ENCODE results near the gene NEAT1. TPM values are rescaled to one million over a fixed set of nuclear protein-coding genes. Genes with fewer than 3 reads are reported as not detected.

The NEAT1 gene
- total and polyA plus RNA-seq, 2 of the 8 experiments (the other 6 are each of a cell fraction or from before 2014, with no cell fraction given): 2.4 to 10.7 TPM

DNA sequence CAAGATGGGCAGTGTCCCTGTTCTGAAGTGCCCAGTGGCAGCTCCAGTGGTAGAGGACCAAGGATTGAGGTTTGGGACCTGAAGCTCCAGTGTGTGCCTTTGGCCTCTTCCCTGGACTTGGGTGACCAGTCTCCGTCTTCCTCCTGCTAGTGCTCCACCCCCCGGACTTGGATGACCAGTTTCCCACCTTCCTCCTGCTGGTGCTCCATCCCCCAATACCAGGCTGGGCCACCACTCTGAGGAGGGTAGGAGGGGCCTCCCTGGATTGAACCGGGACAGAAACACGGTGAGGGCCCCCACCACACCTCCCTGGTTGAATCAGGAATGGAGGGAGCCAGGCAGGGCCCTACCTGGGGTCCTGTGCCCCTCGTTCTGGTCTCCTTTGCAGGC lies 10.9 kb upstream of the NEAT1 start:
- no peak overlapping the region for H2AFZ ChIP-seq (ENCODE audit: low read length)
- TF ChIP-seq TCF12 (IDR thresholded peaks at IDR 0.05; ENCODE audit: low read depth, low read length) (no peak), HDAC2 (IDR thresholded peaks at IDR 0.05; ENCODE audit: borderline replicate concordance in 1 of 2, low read depth in 2 of 2, low read length in 2 of 2) (no peak), MAFK (IDR thresholded peaks at IDR 0.05; ENCODE audit: low read depth, low read length) (no peak), PHF8 (conservative IDR thresholded peaks at IDR 0.05; ENCODE audit: low read depth, low read length) (no peak), EZH2 (IDR thresholded peaks at IDR 0.05; ENCODE audit: low read depth, low read length, severe bottlenecking) (no peak), RNF2 (IDR thresholded peaks at IDR 0.05; ENCODE audit: borderline replicate concordance, low read depth, low read length, missing control alignments, poor library complexity, severe bottlenecking) (no peak), JUN (IDR thresholded peaks at IDR 0.05; ENCODE audit: low read depth, low read length) (no peak), RAD21 (IDR thresholded peaks at IDR 0.05 in 1 of 2, conservative IDR thresholded peaks at IDR 0.05 in 1 of 2; ENCODE audit: low read depth in 2 of 2, low read length in 2 of 2) (no peak), EGR1 (IDR thresholded peaks at IDR 0.05; ENCODE audit: borderline replicate concordance, low read depth, low read length) (no peak), CBX8 (IDR thresholded peaks at IDR 0.05; ENCODE audit: borderline replicate concordance, low read depth, low read length) (no peak), CEBPB (IDR thresholded peaks at IDR 0.05; ENCODE audit: low read depth, low read length) (no peak), GTF2F1 (IDR thresholded peaks at IDR 0.05; ENCODE audit: borderline replicate concordance, low read depth, low read length) (no peak)

More for the DNA sequence above, 10.9 kb upstream of the NEAT1 start:
- CTCF ChIA-PET (ENCODE audit: partially characterized antibody): interaction anchor here (0.6 to 22.8 kb wide), 10 partner anchors 11 to 587 kb away, joined by 3 to 430 read pairs (median 3); no protein-coding TSS in a partner anchor
- Histone ChIP-seq H4K8ac (ENCODE audit: extremely low read depth, insufficient read depth, low read length) (no peak overlapping the region), H3K4me2 (ENCODE audit: insufficient read depth in 1 of 2, low read depth in 2 of 2, low read length in 2 of 2) (no peak overlapping the region), H4K20me1 (replicated peaks in 1 of 2; ENCODE audit: control insufficient read depth in 1 of 2, insufficient read depth in 2 of 2, low read length in 2 of 2) (peaks cover 0 to 8% of the 10 kb centered on the region in 2 experiments), H3K14ac (ENCODE audit: insufficient read length) (no peak overlapping the region), H3K4me3 (ENCODE audit: extremely low read depth in 1 of 4, insufficient read depth in 2 of 4, low read depth in 3 of 4, low read length in 4 of 4) (no peak overlapping the region), H3K23me2 (ENCODE audit: low read depth, low read length) (no peaks in the 10 kb centered on the region), H4K91ac (replicated peaks; ENCODE audit: insufficient read length, low read length) (no peak overlapping the region), H2BK5ac (ENCODE audit: low read depth, low read length) (no peak overlapping the region), H3K4me1 (replicated peaks in 1 of 4; ENCODE audit: control insufficient read depth in 3 of 4, insufficient read depth in 4 of 4, low read length in 3 of 4) (peaks cover 0 to 8% (median 3%) of the 10 kb centered on the region in 4 experiments; a peak in 4 of 7 replicates), H2BK20ac (ENCODE audit: low read length) (no peak overlapping the region), H3K23ac (ENCODE audit: insufficient read length) (no peak overlapping the region), H3K56ac (replicated peaks; ENCODE audit: insufficient read length, low read depth, low read length) (no peak overlapping the region), H3K79me1 (ENCODE audit: low read depth, low read length) (no peaks in the 10 kb centered on the region), H2BK120ac (replicated peaks; ENCODE audit: low read depth, low read length) (no peak overlapping the region), H3K36me3 (ENCODE audit: control insufficient read depth in 2 of 4, insufficient read depth in 4 of 4, low read length in 3 of 4) (peaks cover 0 to 6% (median 3%) of the 10 kb centered on the region in 4 experiments; a peak in 2 of 8 replicates), H3K9ac (replicated peaks in 1 of 4; ENCODE audit: extremely low read depth in 1 of 4, low read depth in 3 of 4, low read length in 3 of 4) (no peak overlapping the region), H3K27me3 (replicated peaks in 1 of 4; ENCODE audit: control insufficient read depth in 3 of 4, extremely low read depth in 1 of 4, insufficient read depth in 3 of 4, low read length in 3 of 4) (no peaks in the 10 kb centered on the region), H2BK15ac (ENCODE audit: low read length) (no peak overlapping the region), H3K18ac (ENCODE audit: extremely low read depth, low read length) (no peak overlapping the region), H2BK12ac (ENCODE audit: low read depth, low read length) (no peak overlapping the region), H3K79me2 (ENCODE audit: control insufficient read depth in 1 of 2, insufficient read depth in 2 of 2, low read length in 2 of 2) (no peaks in the 10 kb centered on the region), H2AK5ac (ENCODE audit: low read depth, low read length) (no peak overlapping the region), H3K27ac (ENCODE audit: low read depth, low read length) (no peak overlapping the region), H3K4ac (replicated peaks; ENCODE audit: insufficient read length, low read depth, low read length) (no peak overlapping the region), H4K5ac (ENCODE audit: insufficient read length, low read depth, low read length) (no peak overlapping the region), H3K9me3 (ENCODE audit: insufficient read depth in 2 of 2, low read depth in 1 of 2, low read length in 1 of 2) (no peaks in the 10 kb centered on the region)
- DNase-seq (ENCODE audit: low read depth in 1 of 2, low spot score in 2 of 2) (no peak), FAIRE-seq (no peak)
- POLR2A ChIA-PET (ENCODE audit: partially characterized antibody): interaction anchor here (1.0 to 20.8 kb wide), 6 partner anchors 9 to 93 kb away, joined by 3 to 826 read pairs (median 9); partner anchors contain the start of genes FRMD8 and MALAT1
- WGBS, 2 experiments (ENCODE audit: extremely low coverage in 1 of 2, insufficient coverage in 1 of 2, insufficient read length in 1 of 2, insufficient replicate concordance in 2 of 2, low coverage in 1 of 2, low lambda C conversion rate in 2 of 2, missing lambda C conversion rate in 1 of 2): 85% methylated on average over 5 of the region's 5 CpGs; no CpG with 5 or more reads in 1 of the 2 experiments

All from H1 (cell line).